GM12874 (cell line): ENCODE results near the gene TCEAL7.

Experiments used
- TF ChIP-seq, protein P1 (sequence below): IDR thresholded peaks from 2 replicates; pipeline ENCODE4 v1.5.1; 2011; ENCODE audit warnings: low read depth, mild to moderate bottlenecking, control low read depth, low read length, moderate library complexity; ENCODE audit not compliant: insufficient read depth

TCEAL7 gene

GRCh38 chrX:103373581-103373980 is 43.5 kb downstream of the TCEAL7 start:
- TF ChIP-seq, protein P1, sequence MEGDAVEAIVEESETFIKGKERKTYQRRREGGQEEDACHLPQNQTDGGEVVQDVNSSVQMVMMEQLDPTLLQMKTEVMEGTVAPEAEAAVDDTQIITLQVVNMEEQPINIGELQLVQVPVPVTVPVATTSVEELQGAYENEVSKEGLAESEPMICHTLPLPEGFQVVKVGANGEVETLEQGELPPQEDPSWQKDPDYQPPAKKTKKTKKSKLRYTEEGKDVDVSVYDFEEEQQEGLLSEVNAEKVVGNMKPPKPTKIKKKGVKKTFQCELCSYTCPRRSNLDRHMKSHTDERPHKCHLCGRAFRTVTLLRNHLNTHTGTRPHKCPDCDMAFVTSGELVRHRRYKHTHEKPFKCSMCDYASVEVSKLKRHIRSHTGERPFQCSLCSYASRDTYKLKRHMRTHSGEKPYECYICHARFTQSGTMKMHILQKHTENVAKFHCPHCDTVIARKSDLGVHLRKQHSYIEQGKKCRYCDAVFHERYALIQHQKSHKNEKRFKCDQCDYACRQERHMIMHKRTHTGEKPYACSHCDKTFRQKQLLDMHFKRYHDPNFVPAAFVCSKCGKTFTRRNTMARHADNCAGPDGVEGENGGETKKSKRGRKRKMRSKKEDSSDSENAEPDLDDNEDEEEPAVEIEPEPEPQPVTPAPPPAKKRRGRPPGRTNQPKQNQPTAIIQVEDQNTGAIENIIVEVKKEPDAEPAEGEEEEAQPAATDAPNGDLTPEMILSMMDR = no peak

- TF ChIP-seq, protein P1 = no peak
Observed at GRCh38 chrX:103376118-103376978, 46.3 kb downstream of the TCEAL7 start, which contains the start of gene BEX3. Gene BEX3, plus strand, starts transcription at chrX:103376538. Its CDS starts 984 bp downstream, at chrX:103377522.

GRCh38 chrX:103376979-103377324 is 46.9 kb downstream of the TCEAL7 start:
- TF ChIP-seq, protein P1 = no peak

DNA sequence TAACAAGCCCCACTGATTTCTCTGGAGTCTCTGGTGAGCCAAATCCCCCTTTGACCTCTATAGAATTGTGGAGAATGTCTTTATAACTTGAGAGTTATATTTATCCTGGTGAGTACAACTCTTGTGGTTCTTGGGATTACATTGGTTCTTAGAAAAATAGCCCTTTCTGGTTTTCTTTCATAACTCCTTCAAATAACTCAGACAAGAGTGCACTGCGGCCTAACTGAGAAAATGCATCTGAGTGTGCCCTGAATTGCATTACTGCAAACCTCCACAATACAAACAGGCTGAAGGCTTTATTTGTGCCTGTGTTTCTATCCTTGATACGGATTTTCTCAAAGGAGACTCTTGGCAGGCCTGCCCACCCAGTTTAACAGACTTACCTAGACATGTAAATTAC is 49.0 kb downstream of the TCEAL7 start:
- TF ChIP-seq, protein P1 = no peak
